Measurements from ENCODE around the gene CNNM1. TPM values are rescaled to one million over a fixed set of nuclear protein-coding genes. Genes with fewer than 3 reads are reported as not detected.

CNNM1 gene
- total and polyA plus RNA-seq, 4 donors = 0.15 to 0.52 (median 0.19) TPM

- DNase-seq = peak in 1 of 3 donors; percentile 27
- peak; percentile 39 for ATAC-seq (ENCODE audit: insufficient read depth, low FRiP score)
- WGBS, 2 donors = 0 to 1% methylated on average over 73 to 94 of the region's 94 CpGs
- H3K4me1 ChIP-seq (ENCODE audit: control insufficient read depth in 5 of 5, insufficient read depth in 5 of 5, low read length in 5 of 5) = peaks cover 0 to 17% (median 5%) of the 10 kb centered on the region in 5 donors
- H3K36me3 ChIP-seq (ENCODE audit: control insufficient read depth in 4 of 4, insufficient read depth in 4 of 4, low read length in 4 of 4) = no peaks in the 10 kb centered on the region
- no peak overlapping the region for H3K4me3 ChIP-seq
- peaks cover 0 to 2% (median 0%) of the 10 kb centered on the region in 4 donors for H3K9me3 ChIP-seq (ENCODE audit: control insufficient read depth in 4 of 4, insufficient read depth in 3 of 4, low read length in 3 of 4)
- no peak for TF ChIP-seq CTCF (IDR thresholded peaks at IDR 0.05; ENCODE audit: control extremely low read depth, extremely low read depth)
- no peak overlapping the region for H3K9ac ChIP-seq (ENCODE audit: insufficient read depth in 1 of 2, low read length in 2 of 2)
- H3K27ac ChIP-seq (ENCODE audit: low read depth in 1 of 2, low read length in 1 of 2) = no peak overlapping the region
- H3K27me3 ChIP-seq (ENCODE audit: control insufficient read depth in 3 of 3, insufficient read depth in 3 of 3, low read length in 2 of 3) = peaks cover 0 to 42% (median 37%) of the 10 kb centered on the region in 3 donors
Observed at GRCh38 chr10:99329554-99330346, 594 bp downstream of the CNNM1 start.

GRCh38 chr10:99330347-99330924 lies 1.3 kb downstream of the CNNM1 start:
- peaks cover 0 to 17% (median 5%) of the 10 kb centered on the region in 5 donors for H3K4me1 ChIP-seq (ENCODE audit: control insufficient read depth in 5 of 5, insufficient read depth in 5 of 5, low read length in 5 of 5)
- ATAC-seq (ENCODE audit: insufficient read depth, low FRiP score) (no peak), DNase-seq (peak in 2 of 3 donors; percentile 27 to 30)
- H3K4me3 ChIP-seq = no peak overlapping the region
- no peak overlapping the region for H3K27ac ChIP-seq (ENCODE audit: low read depth in 1 of 2, low read length in 1 of 2)
- no peaks in the 10 kb centered on the region for H3K36me3 ChIP-seq (ENCODE audit: control insufficient read depth in 4 of 4, insufficient read depth in 4 of 4, low read length in 4 of 4)
- peaks cover 0 to 45% (median 37%) of the 10 kb centered on the region in 3 donors for H3K27me3 ChIP-seq (ENCODE audit: control insufficient read depth in 3 of 3, insufficient read depth in 3 of 3, low read length in 2 of 3)
- 26 to 32% methylated on average over 44 to 45 of the region's 45 CpGs for whole genome bisulfite sequencing, 2 donors
- H3K9me3 ChIP-seq (ENCODE audit: control insufficient read depth in 4 of 4, insufficient read depth in 3 of 4, low read length in 3 of 4) = peaks cover 0 to 2% (median 0%) of the 10 kb centered on the region in 4 donors
- TF ChIP-seq CTCF (IDR thresholded peaks at IDR 0.05; ENCODE audit: control extremely low read depth, extremely low read depth) = no peak
- no peak overlapping the region for H3K9ac ChIP-seq (ENCODE audit: insufficient read depth in 1 of 2, low read length in 2 of 2)

- peak in 2 of 3 donors; percentile 35 to 56 for DNase-seq
- 73 to 89% methylated on average over 9 of the region's 9 CpGs for WGBS, 2 donors
- ATAC-seq (ENCODE audit: insufficient read depth, low FRiP score) = no peak
- TF ChIP-seq CTCF (IDR thresholded peaks at IDR 0.05; ENCODE audit: control extremely low read depth, extremely low read depth) = no peak
- H3K4me1 ChIP-seq (ENCODE audit: control insufficient read depth in 5 of 5, insufficient read depth in 5 of 5, low read length in 5 of 5) = peaks cover 0 to 17% (median 5%) of the 10 kb centered on the region in 5 donors
- H3K9me3 ChIP-seq (ENCODE audit: control insufficient read depth in 4 of 4, insufficient read depth in 3 of 4, low read length in 3 of 4) = peaks cover 0 to 2% (median 0%) of the 10 kb centered on the region in 4 donors
- H3K27me3 ChIP-seq (ENCODE audit: control insufficient read depth in 3 of 3, insufficient read depth in 3 of 3, low read length in 2 of 3) = peaks cover 0 to 42% (median 37%) of the 10 kb centered on the region in 3 donors
- H3K9ac ChIP-seq (ENCODE audit: insufficient read depth in 1 of 2, low read length in 2 of 2) = no peak overlapping the region
- no peak overlapping the region for H3K27ac ChIP-seq (ENCODE audit: low read depth in 1 of 2, low read length in 1 of 2)
- no peaks in the 10 kb centered on the region for H3K36me3 ChIP-seq (ENCODE audit: control insufficient read depth in 4 of 4, insufficient read depth in 4 of 4, low read length in 4 of 4)
- no peak overlapping the region for H3K4me3 ChIP-seq
Observed at GRCh38 chr10:99331207-99331803, 2.1 kb downstream of the CNNM1 start.

Data from lung (tissue), 12 donors.